BLaER1 treated with 17β-estradiol and CSF1 and Interleukin-3, amounts not matched to agents 10 nM and 100 nM (cell line): ENCODE data around the gene PRKG1.

Source experiments
- H3K27ac ChIP-seq, 11 experiments: shearing (Covaris generic); formaldehyde crosslinking; 2 replicates each; pipeline ENCODE4 v1.8.1; 2022
- H3K27me3 ChIP-seq, 11 experiments: shearing (Covaris generic); formaldehyde crosslinking; 2 replicates each; pipeline ENCODE4 v1.8.1; 2022
- H3K36me3 ChIP-seq, 11 experiments: shearing (Covaris generic); formaldehyde crosslinking; 2 replicates each; pipeline ENCODE4 v1.8.1; 2022
- H3K4me1 ChIP-seq, 10 experiments: shearing (Covaris generic); formaldehyde crosslinking; 2 replicates each; pipeline ENCODE4 v1.8.1; 2022
- H3K4me2 ChIP-seq, 11 experiments: shearing (Covaris generic); formaldehyde crosslinking; 2 replicates each; pipeline ENCODE4 v1.8.1; 2022
- H3K4me3 ChIP-seq, 10 experiments: shearing (Covaris generic); formaldehyde crosslinking; 2 replicates each; pipeline ENCODE4 v1.8.1; 2022
- H3K9ac ChIP-seq, 11 experiments: shearing (Covaris generic); formaldehyde crosslinking; 2 replicates each; pipeline ENCODE4 v1.8.1; 2022
- H3K9me3 ChIP-seq, 11 experiments: shearing (Covaris generic); formaldehyde crosslinking; replicated peaks in 1 of 11; 2 replicates each; pipeline ENCODE4 v1.8.1; 2022
- H4K20me1 ChIP-seq, 11 experiments: shearing (Covaris generic); formaldehyde crosslinking; 2 replicates each; pipeline ENCODE4 v1.8.1; 2022
- Cebpa-rat ChIP-seq, 11 experiments: shearing (Covaris generic); IDR thresholded peaks; 2 replicates each; pipeline ENCODE4 v1.8.1; 2022

The PRKG1 gene

GRCh38 chr10:51696251-51696650 lies 622.0 kb downstream of the PRKG1 start:
- Histone ChIP-seq H3K4me3 (0 out of 20 replicates have a peak overlapping the region, but pooled peaks of 1 of the 10 experiments have one; percentile 4), H3K9me3 (peaks cover 0 to 19% (median 0%) of the 10 kb centered on the region in 11 experiments; a peak in 5 of 22 replicates), H3K27me3 (no peaks in the 10 kb centered on the region), H3K4me2 (peak overlapping the region; percentile 20 to 100 (median 65); a peak in 20 of 22 replicates), H3K9ac (no peak overlapping the region), H3K36me3 (peaks cover 16 to 48% (median 30%) of the 10 kb centered on the region in 11 experiments; a peak in 20 of 22 replicates), H4K20me1 (peaks cover 14 to 49% (median 43%) of the 10 kb centered on the region in 11 experiments; a peak in 20 of 22 replicates), H3K4me1 (peaks cover 27 to 44% (median 33%) of the 10 kb centered on the region in 10 experiments), H3K27ac (no peak overlapping the region)
- TF ChIP-seq Cebpa-rat (IDR thresholded peaks at IDR 0.05), result no peak

- Histone ChIP-seq H3K27me3 (no peaks in the 10 kb centered on the region), H3K4me3 (peak overlapping the region; percentile 74 to 98 (median 85)), H4K20me1 (peaks cover 14 to 49% (median 43%) of the 10 kb centered on the region in 11 experiments; a peak in 20 of 22 replicates), H3K9ac (peak overlapping the region; percentile 81 to 97 (median 94)), H3K9me3 (peaks cover 0 to 19% (median 0%) of the 10 kb centered on the region in 11 experiments; a peak in 5 of 22 replicates), H3K4me1 (peaks cover 27 to 44% (median 33%) of the 10 kb centered on the region in 10 experiments), H3K36me3 (peaks cover 16 to 48% (median 30%) of the 10 kb centered on the region in 11 experiments; a peak in 20 of 22 replicates), H3K4me2 (peak overlapping the region; percentile 95 to 100 (median 98)), H3K27ac (peak overlapping the region; percentile 95 to 99 (median 97))
- no peak for TF ChIP-seq Cebpa-rat (IDR thresholded peaks at IDR 0.05)
These were observed 624.3 kb downstream of the PRKG1 start for GRCh38 chr10:51698473-51699063.

DNA sequence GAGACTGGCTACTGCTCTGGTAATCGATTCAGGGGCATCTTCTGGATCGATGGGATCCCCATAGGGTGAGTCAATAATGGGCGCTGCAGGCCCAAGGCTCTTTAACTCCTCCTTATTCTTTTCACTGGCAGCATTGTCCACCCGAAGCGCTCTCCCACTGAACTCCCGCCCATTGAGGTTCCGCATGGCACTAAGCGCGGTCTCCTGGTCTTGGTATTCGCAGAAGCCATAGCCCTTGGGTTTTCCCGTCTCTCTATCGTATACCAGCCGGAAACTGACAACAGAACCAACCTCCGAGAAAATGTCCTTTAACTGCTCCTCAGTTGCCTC lies 624.8 kb downstream of the PRKG1 start:
- peak overlapping the region; percentile 81 to 97 (median 94) for H3K9ac ChIP-seq
- H3K27ac ChIP-seq, result peak overlapping the region; percentile 95 to 99 (median 97)
- H3K36me3 ChIP-seq, result peaks cover 16 to 45% (median 30%) of the 10 kb centered on the region in 11 experiments; a peak in 20 of 22 replicates
- no peaks in the 10 kb centered on the region for H3K27me3 ChIP-seq
- peak overlapping the region; percentile 95 to 100 (median 98) for H3K4me2 ChIP-seq
- TF ChIP-seq Cebpa-rat (IDR thresholded peaks at IDR 0.05), result no peak
- H4K20me1 ChIP-seq, result peaks cover 14 to 46% (median 43%) of the 10 kb centered on the region in 11 experiments; a peak in 20 of 22 replicates
- H3K4me1 ChIP-seq, result peaks cover 27 to 44% (median 33%) of the 10 kb centered on the region in 10 experiments
- H3K9me3 ChIP-seq, result peaks cover 0 to 19% (median 0%) of the 10 kb centered on the region in 11 experiments; a peak in 5 of 22 replicates
- peak overlapping the region; percentile 74 to 98 (median 85) for H3K4me3 ChIP-seq

DNA sequence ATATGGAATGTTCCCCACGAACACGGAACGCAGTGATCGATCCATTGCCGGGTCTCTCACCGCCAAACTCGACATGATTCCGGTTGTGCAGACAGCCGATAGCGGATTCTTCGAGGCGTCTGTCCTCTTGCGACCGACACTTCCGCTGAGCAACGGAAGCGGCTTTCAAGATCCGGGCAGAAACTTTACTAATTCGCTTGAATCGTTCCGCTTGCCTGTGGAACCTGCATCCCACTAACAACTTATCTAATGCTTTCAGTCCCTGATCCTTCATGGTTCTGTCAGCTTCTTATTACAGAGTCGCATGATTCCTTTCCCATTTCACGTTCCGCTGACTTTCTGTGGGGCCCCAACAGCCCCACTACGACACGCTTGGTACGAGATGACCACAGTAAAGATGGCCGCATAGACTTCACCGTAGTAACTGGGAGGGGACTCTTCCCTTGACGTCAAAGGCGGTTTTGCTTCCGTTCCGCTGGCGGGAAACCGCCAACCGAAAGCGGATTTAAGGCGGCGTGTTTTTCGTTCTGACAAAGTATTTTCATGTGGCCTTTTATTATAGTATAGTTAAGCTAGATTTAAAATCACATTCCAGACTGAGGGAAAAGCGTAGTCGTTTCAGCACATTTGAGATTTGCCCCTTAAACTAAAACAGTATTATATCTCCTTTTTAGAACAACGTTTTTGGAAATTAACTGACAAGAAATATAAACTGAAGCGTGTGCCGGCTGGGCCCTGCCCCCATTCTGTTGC lies 625.4 kb downstream of the PRKG1 start, which contains the start of gene CSTF2T:
Gene CSTF2T, minus strand, starts transcription at position 121 of the 753 bp plus-strand sequence. Its CDS starts 46 bp downstream, at position 75.
- H3K27ac ChIP-seq, result peak within 1 kb of the TSS; percentile 95 to 99 (median 97)

GRCh38 chr10:51700228-51700817 lies 626.0 kb downstream of the PRKG1 start:
- H4K20me1 ChIP-seq, result peaks cover 13 to 33% (median 32%) of the 10 kb centered on the region in 11 experiments; a peak in 20 of 22 replicates
- H3K4me3 ChIP-seq, result peak overlapping the region; percentile 74 to 98 (median 85); a peak in 18 of 20 replicates
- peaks cover 27 to 40% (median 33%) of the 10 kb centered on the region in 10 experiments for H3K4me1 ChIP-seq
- peak overlapping the region; percentile 47 to 99 (median 95) for H3K4me2 ChIP-seq
- peak overlapping the region; percentile 81 to 97 (median 94) for H3K9ac ChIP-seq
- no peak for TF ChIP-seq Cebpa-rat (IDR thresholded peaks at IDR 0.05)
- peak overlapping the region; percentile 95 to 99 (median 97) for H3K27ac ChIP-seq
- peaks cover 0 to 19% (median 0%) of the 10 kb centered on the region in 11 experiments; a peak in 5 of 22 replicates for H3K9me3 ChIP-seq
- H3K27me3 ChIP-seq, result no peaks in the 10 kb centered on the region
- peaks cover 16 to 35% (median 28%) of the 10 kb centered on the region in 11 experiments; a peak in 20 of 22 replicates for H3K36me3 ChIP-seq

More for the DNA sequence above, 625.4 kb downstream of the PRKG1 start, which contains the start of gene CSTF2T:
- Histone ChIP-seq H3K4me3 (peak within 1 kb of the TSS; percentile 74 to 98 (median 85)), H4K20me1 (peaks cover 14 to 40% (median 38%) of the 10 kb centered on the region in 11 experiments; a peak in 20 of 22 replicates), H3K9ac (peak within 1 kb of the TSS; percentile 81 to 97 (median 94)), H3K4me1 (peaks cover 27 to 44% (median 33%) of the 10 kb centered on the region in 10 experiments), H3K36me3 (peaks cover 16 to 41% (median 30%) of the 10 kb centered on the region in 11 experiments; a peak in 20 of 22 replicates), H3K9me3 (peaks cover 0 to 19% (median 0%) of the 10 kb centered on the region in 11 experiments; a peak in 5 of 22 replicates), H3K4me2 (peak within 1 kb of the TSS; percentile 95 to 100 (median 98)), H3K27me3 (no peaks in the 10 kb centered on the region)
- no peak for TF ChIP-seq Cebpa-rat (IDR thresholded peaks at IDR 0.05)

DNA sequence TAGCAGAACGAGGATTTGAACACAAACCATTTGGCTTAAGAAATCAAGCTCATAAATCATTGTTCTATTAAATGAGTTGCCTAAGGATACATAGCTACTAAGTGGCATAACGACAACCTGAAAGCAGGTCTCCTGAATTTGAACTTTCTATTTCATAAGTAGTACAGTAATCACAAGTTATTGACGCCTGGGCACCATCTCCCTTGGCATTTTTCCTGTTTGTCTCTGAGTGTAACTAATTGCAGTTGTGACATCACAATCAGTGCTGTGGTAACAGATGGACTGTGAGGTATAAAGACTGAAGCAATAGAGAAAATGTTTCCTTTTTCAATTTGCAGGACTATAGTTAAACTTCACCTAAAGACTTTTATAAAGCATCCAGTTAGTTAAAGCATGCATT lies 631.5 kb downstream of the PRKG1 start:
- Histone ChIP-seq H3K4me1 (peaks cover 0 to 12% (median 0%) of the 10 kb centered on the region in 10 experiments; a peak in 3 of 20 replicates), H3K4me3 (no peak overlapping the region), H3K9ac (no peak overlapping the region), H3K27me3 (no peaks in the 10 kb centered on the region), H3K4me2 (no peak overlapping the region), H3K9me3 (no peaks in the 10 kb centered on the region), H3K36me3 (no peaks in the 10 kb centered on the region), H3K27ac (no peak overlapping the region), H4K20me1 (no peaks in the 10 kb centered on the region)
- TF ChIP-seq Cebpa-rat (IDR thresholded peaks at IDR 0.05), result no peak

GRCh38 chr10:51706225-51706624 lies 631.9 kb downstream of the PRKG1 start:
- H3K27me3 ChIP-seq, result no peaks in the 10 kb centered on the region
- H3K9ac ChIP-seq, result no peak overlapping the region
- H3K4me3 ChIP-seq, result no peak overlapping the region
- no peak for TF ChIP-seq Cebpa-rat (IDR thresholded peaks at IDR 0.05)
- peaks cover 0 to 12% (median 3%) of the 10 kb centered on the region in 10 experiments; a peak in 7 of 20 replicates for H3K4me1 ChIP-seq
- no peak overlapping the region for H3K4me2 ChIP-seq
- H3K27ac ChIP-seq, result no peak overlapping the region
- no peaks in the 10 kb centered on the region for H4K20me1 ChIP-seq
- H3K9me3 ChIP-seq, result no peaks in the 10 kb centered on the region
- no peaks in the 10 kb centered on the region for H3K36me3 ChIP-seq

- Histone ChIP-seq H3K4me2 (0 out of 22 replicates have a peak overlapping the region, but pooled peaks of 1 of the 11 experiments have one; percentile 0), H3K4me3 (no peak overlapping the region), H3K9ac (no peak overlapping the region), H3K27me3 (no peaks in the 10 kb centered on the region), H3K9me3 (no peaks in the 10 kb centered on the region), H3K4me1 (peaks cover 0 to 12% (median 4%) of the 10 kb centered on the region in 10 experiments; a peak in 7 of 20 replicates), H4K20me1 (no peaks in the 10 kb centered on the region), H3K36me3 (no peaks in the 10 kb centered on the region), H3K27ac (no peak overlapping the region)
- no peak for TF ChIP-seq Cebpa-rat (IDR thresholded peaks at IDR 0.05)
These were observed 633.1 kb downstream of the PRKG1 start for GRCh38 chr10:51707392-51707791.
